Activated naive CD4-positive, alpha-beta T cell treated with anti-CD3 and anti-CD28 coated beads for 36 hours (primary cell): ENCODE measurements around the gene DNALI1. TPM values are rescaled to one million over a fixed set of nuclear protein-coding genes. Genes with fewer than 3 reads are reported as not detected.
"Not testable (repeated sequence)": the region's sequence is repeated elsewhere in the genome, so short reads cannot be mapped to it uniquely, and the experiment has no call there.

Experiments used
- CTCF ChIA-PET: fragments of 350-600 bp; sonication (Branson Sonifier 250); formaldehyde crosslinking; loops from one replicate; lab custom pipeline; 2021; ENCODE audit warnings: antibody characterized with exemption; lab: Charles Lee
- DNase-seq: peaks from one replicate; pipeline ENCODE4 v3.0.0-alpha.2; 2020
- H3K27ac Mint-ChIP-seq: one replicate; pipeline ENCODE4 v1.8.0; 2021; ENCODE audit warnings: mild to moderate bottlenecking, mixed read lengths
- H3K27me3 Mint-ChIP-seq: one replicate; pipeline ENCODE4 v1.8.0; 2021; ENCODE audit warnings: low read depth, mixed read lengths
- H3K36me3 Mint-ChIP-seq: one replicate; pipeline ENCODE4 v1.8.0; 2021; ENCODE audit warnings: low read depth, mixed read lengths
- H3K4me1 Mint-ChIP-seq: one replicate; pipeline ENCODE4 v1.8.0; 2021; ENCODE audit warnings: low read depth, mixed read lengths
- H3K4me3 Mint-ChIP-seq: one replicate; pipeline ENCODE4 v1.8.0; 2021; ENCODE audit warnings: mild to moderate bottlenecking, moderate library complexity, mixed read lengths
- H3K9me3 Mint-ChIP-seq: one replicate; pipeline ENCODE4 v1.8.0; 2021; ENCODE audit warnings: mixed read lengths
- intact Hi-C: fragments of 100-400 bp; cut with micrococcal nuclease; formaldehyde crosslinking; loops from one replicate; pipeline ENCODE4 v1.15.1; 2023
- total RNA-seq, 2 experiments: library from RNA; stranded (reverse); gene quantifications; one replicate each; pipeline ENCODE4 v1.2.3, GENCODE V29; 2021

Gene DNALI1
- total RNA-seq, 2 experiments from 2014 or later = not detected

DNA sequence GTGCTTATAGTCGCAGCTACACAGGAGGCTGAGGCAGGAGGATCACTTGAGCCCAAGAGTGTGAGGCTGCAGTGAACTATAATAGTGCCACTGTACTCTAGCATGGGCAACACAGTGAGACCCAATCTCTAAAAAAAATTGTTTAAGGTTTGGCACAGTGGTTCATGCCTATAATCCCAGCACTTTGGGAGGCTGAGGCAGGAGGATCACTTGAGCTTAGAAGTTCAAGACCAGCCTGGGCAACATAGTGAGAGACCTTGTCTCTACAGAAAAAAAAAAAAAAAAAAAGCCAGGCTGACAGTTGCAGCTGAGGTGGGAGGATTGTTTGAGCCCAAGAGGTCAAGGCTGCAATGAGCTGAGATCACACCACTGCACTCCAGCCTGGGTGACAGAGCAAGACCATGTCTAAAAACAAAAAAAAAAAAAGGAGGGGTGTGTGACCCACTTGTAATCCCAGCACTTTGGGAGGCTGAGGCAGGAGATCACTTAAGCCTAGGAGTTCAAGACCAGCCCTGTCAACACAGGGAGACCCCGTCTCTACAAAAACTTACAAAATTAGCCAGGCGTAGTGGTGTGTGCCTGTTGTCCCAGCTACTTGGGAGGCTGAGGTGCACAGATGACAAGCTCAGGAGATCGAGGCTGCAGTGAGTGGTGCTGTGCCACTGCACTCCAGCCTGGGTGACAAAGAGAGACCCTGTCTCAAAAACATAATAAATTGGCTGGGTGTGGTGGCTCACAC lies 24.2 kb upstream of the DNALI1 start:
- CTCF ChIA-PET = interaction anchor here (0.5 kb wide), 1 partner anchor 174 kb away, joined by 3 read pairs; no protein-coding TSS in a partner anchor
- Mint-ChIP-seq H3K4me1 (peaks cover 12% of the 10 kb centered on the region), H3K36me3 (peaks cover 18% of the 10 kb centered on the region)
- H3K9me3 Mint-ChIP-seq, DNase-seq, H3K27ac Mint-ChIP-seq, H3K4me3 Mint-ChIP-seq, intact Hi-C loops, H3K27me3 Mint-ChIP-seq: not testable (repeated sequence)

DNA sequence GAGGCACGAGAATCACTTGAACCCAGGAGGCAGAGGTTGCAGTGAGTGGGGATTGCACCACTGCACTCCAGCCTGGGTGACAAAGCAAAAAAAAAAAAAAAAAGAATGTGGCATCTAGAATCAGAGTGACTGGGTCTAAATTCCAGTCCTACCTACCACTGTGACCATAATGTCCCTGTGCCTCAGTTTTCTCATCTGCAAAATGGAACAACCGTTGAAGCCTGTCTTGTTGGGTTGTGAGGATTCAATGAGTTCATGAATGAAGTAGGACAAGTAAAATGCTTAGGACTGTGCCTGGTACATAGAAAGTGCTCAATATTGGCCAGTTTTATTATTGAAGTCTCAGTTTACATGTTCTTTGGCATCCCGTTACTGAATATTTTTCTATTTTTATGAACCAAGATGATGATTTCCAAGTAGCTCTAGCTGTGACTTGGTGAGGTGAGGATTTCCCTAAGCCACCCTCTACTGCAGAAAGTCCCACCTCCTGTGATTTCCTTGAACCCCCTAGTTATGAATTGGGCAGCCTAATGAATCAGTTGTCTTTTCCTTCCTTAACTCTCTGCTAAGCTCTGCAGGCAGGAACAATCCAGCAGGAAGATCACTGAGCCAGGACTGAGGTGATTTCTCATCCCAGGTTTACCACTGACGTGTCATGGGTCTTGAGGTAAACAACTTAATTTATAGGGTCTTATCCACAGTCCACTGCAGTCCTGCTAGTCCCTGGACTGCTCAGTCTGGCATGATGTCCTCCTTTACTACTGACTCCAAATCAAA lies 23.2 kb upstream of the DNALI1 start:
- Mint-ChIP-seq H3K9me3 (no peaks in the 10 kb centered on the region), H3K4me1 (peaks cover 15% of the 10 kb centered on the region), H3K27ac (no peak overlapping the region), H3K36me3 (peaks cover 22% of the 10 kb centered on the region), H3K27me3 (no peaks in the 10 kb centered on the region), H3K4me3 (no peak overlapping the region)
- no peak for DNase-seq
- CTCF ChIA-PET = no interaction called here
- intact Hi-C loops = no loop called here

DNA sequence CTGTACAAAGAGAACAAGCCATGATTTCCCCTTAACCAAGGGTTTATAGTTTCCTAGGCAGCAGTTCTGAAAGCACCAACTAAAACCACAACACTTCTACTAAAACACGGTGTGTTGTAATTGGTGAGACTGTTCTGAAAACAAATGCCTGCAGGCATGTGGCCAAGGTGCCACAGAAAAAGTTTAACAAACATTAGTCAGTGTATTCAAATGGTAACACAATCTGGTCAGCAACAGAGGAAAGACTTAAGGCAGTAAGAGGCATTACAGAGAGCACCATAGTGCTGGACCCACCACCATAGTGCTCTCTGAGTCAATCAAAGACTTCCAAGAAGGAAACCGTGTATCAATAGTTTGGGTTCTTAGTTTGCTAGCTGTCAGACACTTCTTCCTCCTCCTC lies 19.4 kb upstream of the DNALI1 start:
- no peaks in the 10 kb centered on the region for H3K9me3 Mint-ChIP-seq
- H3K36me3 Mint-ChIP-seq = peaks cover 36% of the 10 kb centered on the region
- CTCF ChIA-PET = no interaction called here
- no peak overlapping the region for H3K4me3 Mint-ChIP-seq
- intact Hi-C loops = no loop called here
- H3K4me1 Mint-ChIP-seq = peaks cover 15% of the 10 kb centered on the region
- H3K27ac Mint-ChIP-seq = no peak overlapping the region
- no peak for DNase-seq
- H3K27me3 Mint-ChIP-seq = no peaks in the 10 kb centered on the region

DNA sequence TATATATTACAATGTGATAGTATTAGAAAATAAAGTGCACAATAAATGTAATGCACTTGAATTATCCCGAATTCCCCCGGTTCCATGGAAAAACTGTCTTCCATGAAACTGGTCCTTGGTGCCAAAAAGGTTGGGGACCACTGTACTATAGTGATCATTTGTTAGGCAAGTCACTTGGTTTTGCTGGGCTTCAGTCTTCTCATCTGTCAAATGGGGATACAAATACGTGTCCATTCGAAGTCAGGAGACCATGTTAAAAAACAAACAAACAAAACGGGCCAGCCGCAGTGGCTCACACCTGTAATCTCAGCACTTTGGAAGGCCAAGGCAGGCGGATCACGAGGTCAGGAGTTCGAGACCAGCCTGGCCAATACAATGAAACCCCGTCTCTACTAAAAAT lies 17.6 kb upstream of the DNALI1 start:
- intact Hi-C loops = not testable (repeated sequence)
- CTCF ChIA-PET = interaction anchor here (0.8 to 1.5 kb wide), 2 partner anchors 84 to 504 kb away, joined by 3 to 5 read pairs; no protein-coding TSS in a partner anchor

DNA sequence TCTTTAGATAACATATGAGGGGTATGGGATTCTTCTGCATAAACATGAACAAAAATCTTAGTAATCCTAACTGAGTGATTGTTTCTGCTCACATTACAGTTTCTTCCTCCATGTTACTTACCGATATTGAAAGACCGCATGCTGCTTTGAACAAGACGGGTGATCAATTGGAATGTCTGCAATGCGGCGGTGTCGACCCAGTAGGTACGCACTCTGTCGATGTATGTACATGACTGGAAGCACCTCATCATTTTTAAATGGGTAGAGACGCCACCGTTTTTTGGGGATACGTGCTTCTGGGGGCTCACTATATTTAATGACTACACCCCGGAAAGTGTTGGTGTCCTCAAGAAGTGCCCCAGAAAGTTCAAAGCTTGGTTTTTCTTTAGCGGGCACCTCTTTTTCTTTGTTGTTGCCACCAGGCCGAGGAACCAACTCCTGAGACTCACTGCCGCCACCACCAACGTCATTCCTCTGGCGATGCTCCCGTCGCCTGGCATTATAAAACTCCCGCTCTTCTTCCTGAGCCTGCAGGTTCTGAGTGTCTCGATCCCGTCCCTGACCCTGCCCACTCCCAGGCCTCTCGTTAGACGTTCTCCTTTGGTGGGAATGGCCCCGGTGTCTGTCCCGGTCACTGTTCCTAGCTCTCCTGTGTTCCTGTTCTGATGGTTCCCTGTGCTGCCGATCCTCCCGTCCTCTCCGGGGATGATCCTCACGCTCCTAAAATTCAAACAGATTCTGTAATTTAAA lies 16.5 kb upstream of the DNALI1 start:
- no peak for DNase-seq
- no peak overlapping the region for H3K27ac Mint-ChIP-seq
- H3K4me3 Mint-ChIP-seq = no peak overlapping the region
- peaks cover 9% of the 10 kb centered on the region for H3K4me1 Mint-ChIP-seq
- H3K9me3 Mint-ChIP-seq = no peaks in the 10 kb centered on the region
- no peaks in the 10 kb centered on the region for H3K27me3 Mint-ChIP-seq
- H3K36me3 Mint-ChIP-seq = peaks cover 31% of the 10 kb centered on the region
- CTCF ChIA-PET = interaction anchor here (0.8 to 1.5 kb wide), 2 partner anchors 85 to 505 kb away, joined by 3 to 5 read pairs; no protein-coding TSS in a partner anchor
- intact Hi-C loops = no loop called here

More for the DNA sequence above, 17.6 kb upstream of the DNALI1 start:
- peaks cover 14% of the 10 kb centered on the region for H3K4me1 Mint-ChIP-seq
- H3K9me3 Mint-ChIP-seq, H3K4me3 Mint-ChIP-seq, H3K27ac Mint-ChIP-seq, H3K27me3 Mint-ChIP-seq, DNase-seq: not testable (repeated sequence)
- H3K36me3 Mint-ChIP-seq = peaks cover 31% of the 10 kb centered on the region

DNA sequence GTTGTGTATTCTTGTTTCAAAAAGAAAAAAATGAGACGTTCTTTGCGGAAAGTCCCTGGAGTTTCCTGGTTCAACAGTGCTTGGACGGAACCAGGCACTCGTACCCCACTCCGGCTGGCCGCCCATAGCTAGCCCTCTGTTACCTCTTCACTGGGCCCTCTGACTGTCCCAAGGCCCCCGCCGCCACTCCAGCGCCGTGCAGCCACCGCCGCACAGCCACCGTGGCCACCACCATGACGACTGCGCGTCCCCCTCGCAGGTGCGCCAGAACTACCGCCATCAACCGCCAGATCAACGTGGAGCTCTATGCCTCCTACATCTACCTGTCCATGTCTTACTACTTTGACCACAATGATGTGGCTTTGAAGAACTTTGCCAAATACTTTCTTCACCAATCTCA lies 12.2 kb upstream of the DNALI1 start:
- Mint-ChIP-seq H3K27ac (no peak overlapping the region), H3K36me3 (peaks cover 25% of the 10 kb centered on the region), H3K27me3 (no peaks in the 10 kb centered on the region), H3K4me1 (peaks cover 4% of the 10 kb centered on the region), H3K9me3 (no peaks in the 10 kb centered on the region), H3K4me3 (no peak overlapping the region)
- no peak for DNase-seq
- intact Hi-C loops = no loop called here
- CTCF ChIA-PET = interaction anchor here (0.6 kb wide), 1 partner anchor 17 kb away, joined by 4 read pairs; no protein-coding TSS in a partner anchor

DNA sequence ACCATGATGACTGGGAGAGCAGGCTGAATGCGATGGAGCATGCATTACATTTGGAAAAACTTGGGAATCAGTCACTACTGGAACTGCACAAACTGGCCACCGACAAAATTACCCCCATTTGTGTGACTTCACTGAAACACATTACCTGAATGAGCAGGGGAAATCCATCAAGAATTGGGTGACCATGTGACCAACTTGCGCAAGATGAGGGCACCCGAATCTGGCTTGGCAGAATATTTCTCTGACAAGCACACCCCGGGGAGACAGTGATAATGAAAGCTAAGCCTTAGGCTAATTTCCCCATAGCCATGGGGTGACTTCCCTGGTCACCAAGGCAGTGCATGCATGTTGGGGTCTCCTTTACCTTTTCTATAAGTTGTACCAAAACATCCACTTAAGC lies 11.7 kb upstream of the DNALI1 start:
- intact Hi-C loops = no loop called here
- H3K4me1 Mint-ChIP-seq = peaks cover 9% of the 10 kb centered on the region
- no peak overlapping the region for H3K27ac Mint-ChIP-seq
- no peak for DNase-seq
- CTCF ChIA-PET = no interaction called here
- H3K27me3 Mint-ChIP-seq = no peaks in the 10 kb centered on the region
- peaks cover 26% of the 10 kb centered on the region for H3K36me3 Mint-ChIP-seq
- no peak overlapping the region for H3K4me3 Mint-ChIP-seq
- no peaks in the 10 kb centered on the region for H3K9me3 Mint-ChIP-seq

DNA sequence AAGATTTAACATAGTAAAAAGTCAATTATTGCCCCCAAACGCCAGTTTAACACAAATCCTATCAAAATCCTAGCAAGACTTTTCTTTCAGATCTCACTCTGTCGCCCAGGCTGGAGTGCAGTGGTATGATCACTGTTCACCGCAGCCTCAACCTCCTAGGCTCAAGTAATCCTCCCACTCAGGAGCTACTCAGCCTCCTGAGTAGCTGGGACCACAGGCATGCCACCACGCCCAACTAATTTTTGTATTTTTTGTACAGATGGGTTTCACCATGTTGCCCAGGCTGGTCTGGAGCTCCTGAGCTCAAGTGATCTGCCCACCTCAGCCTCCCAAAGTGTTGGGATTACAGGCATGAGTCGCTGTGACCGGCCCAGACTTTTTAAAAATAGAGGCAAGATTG lies 7.4 kb upstream of the DNALI1 start:
- no peak for DNase-seq
- H3K4me3 Mint-ChIP-seq = no peak overlapping the region
- H3K36me3 Mint-ChIP-seq = peaks cover 25% of the 10 kb centered on the region
- no peaks in the 10 kb centered on the region for H3K27me3 Mint-ChIP-seq
- CTCF ChIA-PET = interaction anchor here (1.0 to 1.2 kb wide), 2 partner anchors 63 to 133 kb away, joined by 4 to 6 read pairs; no protein-coding TSS in a partner anchor
- H3K4me1 Mint-ChIP-seq = peaks cover 43% of the 10 kb centered on the region
- intact Hi-C loops = no loop called here
- peak overlapping the region; percentile 54 for H3K27ac Mint-ChIP-seq
- no peaks in the 10 kb centered on the region for H3K9me3 Mint-ChIP-seq

DNA sequence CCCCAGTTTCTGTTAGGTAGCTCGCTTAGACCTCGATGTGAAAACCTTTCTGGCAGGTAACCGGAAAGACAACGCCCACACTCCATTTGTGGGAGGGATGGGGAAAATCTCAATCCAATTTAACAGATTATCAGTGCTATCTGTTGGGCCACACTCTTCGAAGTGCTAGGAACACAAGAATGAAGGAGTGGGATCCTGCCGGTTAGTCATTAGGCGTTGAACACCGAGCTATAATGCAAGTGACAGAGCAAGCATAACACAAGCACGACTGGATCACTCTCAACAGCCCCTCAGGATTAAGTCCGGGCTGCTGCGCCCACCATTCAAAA lies 3.2 kb upstream of the DNALI1 start:
- Mint-ChIP-seq H3K27ac (peak overlapping the region; percentile 86), H3K36me3 (peaks cover 10% of the 10 kb centered on the region), H3K4me1 (peaks cover 44% of the 10 kb centered on the region), H3K9me3 (no peaks in the 10 kb centered on the region), H3K27me3 (no peaks in the 10 kb centered on the region), H3K4me3 (peak overlapping the region; percentile 91)
- intact Hi-C loops = no loop called here
- CTCF ChIA-PET = interaction anchor here (1.1 kb wide), 1 partner anchor 128 kb away, joined by 4 read pairs; no protein-coding TSS in a partner anchor
- DNase-seq = peak; percentile 9

DNA sequence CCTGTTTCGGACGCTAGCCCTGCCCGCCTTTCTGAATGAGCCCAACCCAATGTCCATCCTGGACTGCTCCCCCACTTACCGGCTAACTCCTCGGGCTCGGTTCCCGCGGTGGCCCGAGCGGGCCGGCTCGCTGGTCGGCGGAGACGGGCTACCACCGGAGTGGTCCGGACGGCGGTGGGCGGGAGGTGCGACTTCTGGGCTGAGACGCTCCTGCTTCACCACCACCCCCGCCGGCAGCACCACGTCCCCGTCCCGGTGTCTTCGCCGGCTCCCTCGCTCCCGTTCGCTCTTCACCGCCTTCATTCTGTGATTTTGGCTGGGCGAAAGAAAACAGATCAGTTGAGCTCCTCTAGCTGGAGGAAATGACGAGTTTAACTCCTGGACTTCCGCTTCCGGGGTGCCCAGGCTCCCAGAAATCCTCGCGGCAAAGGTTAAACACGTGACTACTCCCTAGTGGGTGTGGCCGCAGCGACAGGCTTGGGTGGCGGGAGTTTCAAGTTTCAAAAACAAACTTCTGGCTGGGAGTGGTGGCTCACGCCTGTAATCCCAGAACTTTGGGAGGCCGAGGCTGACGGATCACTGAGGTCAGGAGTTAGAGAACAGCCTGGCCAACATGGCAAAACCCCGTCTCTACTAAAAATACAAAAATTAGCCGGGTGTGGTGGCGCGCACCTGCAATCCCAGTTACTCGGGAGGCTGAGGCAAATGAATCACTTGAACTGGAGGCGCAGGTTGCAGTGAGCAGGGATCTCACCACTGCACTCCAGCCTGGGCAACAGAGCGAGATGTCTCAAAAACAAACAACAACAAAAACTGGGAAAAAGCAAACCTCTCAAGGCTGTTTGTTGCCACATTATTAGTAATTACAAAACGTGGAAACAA lies 2.6 kb upstream of the DNALI1 start, which contains the start of gene SNIP1:
SNIP1 (minus strand) TSS at position 367 of the 882 bp plus-strand sequence; CDS start at position 303, 64 bp downstream.
- peak within 1 kb of the TSS; percentile 91 for H3K4me3 Mint-ChIP-seq
- H3K27me3 Mint-ChIP-seq = no peaks in the 10 kb centered on the region
- H3K36me3 Mint-ChIP-seq = peaks cover 7% of the 10 kb centered on the region
- DNase-seq = peak; percentile 95
- H3K27ac Mint-ChIP-seq = peak within 1 kb of the TSS; percentile 86
- CTCF ChIA-PET = interaction anchor here (1.1 kb wide), 1 partner anchor 127 kb away, joined by 4 read pairs; no protein-coding TSS in a partner anchor
- intact Hi-C loops = loop anchor here (1.0 to 2.0 kb wide), 5 partner anchors 40 to 137 kb away; partner anchors contain the start of genes GNL2 and MEAF6
- H3K4me1 Mint-ChIP-seq = peaks cover 44% of the 10 kb centered on the region
- H3K9me3 Mint-ChIP-seq = no peaks in the 10 kb centered on the region

DNA sequence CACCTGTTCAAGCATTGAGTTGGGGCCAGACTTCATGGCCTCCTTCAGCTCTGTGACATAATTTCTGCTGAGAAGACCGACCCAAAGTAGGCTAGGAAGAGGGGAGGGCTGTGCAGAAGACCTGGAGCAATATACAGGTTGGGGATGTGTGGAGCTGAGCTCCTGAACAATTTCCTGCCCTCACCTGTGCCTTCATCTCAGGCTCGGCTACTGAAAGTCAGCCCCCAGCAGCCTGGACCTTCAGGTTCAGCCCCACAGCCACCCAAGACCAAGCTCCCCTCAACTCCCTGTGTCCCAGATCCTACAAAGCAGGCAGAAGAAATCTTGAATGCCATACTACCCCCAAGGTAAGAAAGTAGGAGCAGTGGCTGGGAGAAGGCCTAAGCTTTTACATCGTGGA lies 662 bp downstream of the DNALI1 start:
- Mint-ChIP-seq H3K27ac (no peak overlapping the region), H3K36me3 (peaks cover 6% of the 10 kb centered on the region)

More for the DNA sequence above, 662 bp downstream of the DNALI1 start:
- Mint-ChIP-seq H3K4me3 (no peak overlapping the region), H3K9me3 (no peaks in the 10 kb centered on the region), H3K27me3 (no peaks in the 10 kb centered on the region), H3K4me1 (peaks cover 17% of the 10 kb centered on the region)
- DNase-seq = no peak
- intact Hi-C loops = no loop called here
- CTCF ChIA-PET = interaction anchor here (0.9 kb wide), 1 partner anchor 46 kb away, joined by 6 read pairs; no protein-coding TSS in a partner anchor
